ENCODE results near the gene PAFAH1B1. TPM values are rescaled to one million over a fixed set of nuclear protein-coding genes. Genes with fewer than 3 reads are reported as not detected.

The PAFAH1B1 gene
- total and polyA plus RNA-seq, 7 experiments from 2014 or later, result 15.8 to 156 (median 127) TPM

Small RNA genes within 50 kb of the gene (microRNA-seq; reads per million reads assigned to microRNA genes)
- not detected for gene MIR6776 (ENCODE audit: borderline microRNAs expressed)

Other genes with a start within 250 kb of the PAFAH1B1 start
- gene MNT, start 192.6 kb upstream of the PAFAH1B1 start, total RNA-seq, result 100 to 1,000 TPM in 1 of 5 experiments, 10 to 100 TPM in 4; 31.4 to 106 (median 55.5) TPM
- 1 to 10 TPM in 1 of 2 donors, under 1 TPM in 1; 0.65 to 1.0 TPM for gene MNT, start 192.6 kb upstream of the PAFAH1B1 start, polyA plus RNA-seq
- gene METTL16, start 81.8 kb upstream of the PAFAH1B1 start, total RNA-seq, result 10 to 100 TPM; 33.5 to 67.7 (median 52.7) TPM
- 10 to 100 TPM; 21.0 to 31.4 TPM for gene METTL16, start 81.8 kb upstream of the PAFAH1B1 start, polyA plus RNA-seq
- 10 to 100 TPM; 34.6 to 71.1 (median 48.8) TPM for gene CLUH, start 118.1 kb downstream of the PAFAH1B1 start, total RNA-seq
- gene CLUH, start 118.1 kb downstream of the PAFAH1B1 start, polyA plus RNA-seq, result 10 to 100 TPM in 1 of 2 donors, 1 to 10 TPM in 1; 4.9 to 15.3 TPM
- under 1 TPM; 0.12 to 0.54 (median 0.22) TPM for gene CCDC92B, start 156.0 kb downstream of the PAFAH1B1 start, total RNA-seq
- not detected for gene CCDC92B, start 156.0 kb downstream of the PAFAH1B1 start, polyA plus RNA-seq
- 10 to 100 TPM in 3 of 5 experiments, 1 to 10 TPM in 1, under 1 TPM in 1; 0.54 to 95.6 (median 20.8) TPM for gene RAP1GAP2, start 202.8 kb downstream of the PAFAH1B1 start, total RNA-seq
- 1 to 10 TPM; 2.3 to 2.6 TPM for gene RAP1GAP2, start 202.8 kb downstream of the PAFAH1B1 start, polyA plus RNA-seq